HL-60 (cell line): ENCODE measurements around the gene RTL10.

ENCODE experiments used
- CTCF ChIP-seq: IDR thresholded peaks from one replicate; pipeline ENCODE4 v1.5.1; 2011; ENCODE audit warnings: low read length, control low read depth, inconsistent platforms; ENCODE audit not compliant: insufficient read depth
- GABPA ChIP-seq: IDR thresholded peaks from 2 replicates; pipeline ENCODE4 v1.6.1; 2012; ENCODE audit warnings: low read depth
- POLR2AphosphoS5 ChIP-seq: IDR thresholded peaks from 2 replicates; pipeline ENCODE4 v1.6.1; 2012; ENCODE audit warnings: low read depth
- REST ChIP-seq: IDR thresholded peaks from 2 replicates; pipeline ENCODE4 v1.6.1; 2012; ENCODE audit warnings: low read depth; ENCODE audit not compliant: insufficient replicate concordance

GRCh38 chr22:19816372-19817119, 38.1 kb downstream of the RTL10 start:
- no peak for TF ChIP-seq GABPA
- TF ChIP-seq CTCF: no peak
- TF ChIP-seq POLR2AphosphoS5: no peak
- TF ChIP-seq REST: no peak
